Loucy (cell line): ENCODE data around the gene CHCHD6.

Experiments
- H2AFZ ChIP-seq: fragments of 200-600 bp; sonication (generic); 2 replicates; pipeline ENCODE4 v1.6.0; 2016; ENCODE audit warnings: antibody characterized with exemption, mild to moderate bottlenecking, low read length, moderate library complexity
- H3F3A ChIP-seq: fragments of 200-600 bp; 2 replicates; pipeline ENCODE4 v1.6.0; 2016; ENCODE audit warnings: antibody characterized with exemption, low read depth, mild to moderate bottlenecking
- H3K27me3 ChIP-seq: fragments of 200-600 bp; sonication (generic); 2 replicates; pipeline ENCODE4 v1.6.1; 2014; ENCODE audit warnings: low read length, mild to moderate bottlenecking; ENCODE audit not compliant: insufficient read depth, poor library complexity, severe bottlenecking
- H3K36me3 ChIP-seq: fragments of 200-600 bp; sonication (generic); 2 replicates; pipeline ENCODE4 v1.6.1; 2016; ENCODE audit warnings: low read length; ENCODE audit not compliant: insufficient read depth
- H3K4me1 ChIP-seq: fragments of 200-600 bp; sonication (generic); 2 replicates; pipeline ENCODE4 v1.5.1; 2014; ENCODE audit warnings: low read length, mild to moderate bottlenecking; ENCODE audit not compliant: insufficient read depth, poor library complexity, severe bottlenecking
- H3K4me2 ChIP-seq: fragments of 200-600 bp; sonication (generic); 2 replicates; pipeline ENCODE4 v1.6.0; 2014; ENCODE audit warnings: antibody characterized with exemption, low read length, low read depth, mild to moderate bottlenecking; ENCODE audit not compliant: poor library complexity, severe bottlenecking
- H3K4me3 ChIP-seq: fragments of 200-600 bp; sonication (generic); 2 replicates; pipeline ENCODE4 v1.5.1; 2014; ENCODE audit warnings: low read length, mild to moderate bottlenecking, mixed read lengths; ENCODE audit not compliant: poor library complexity, severe bottlenecking
- H3K79me2 ChIP-seq: fragments of 200-600 bp; sonication (generic); 2 replicates; pipeline ENCODE4 v1.6.1; 2014; ENCODE audit warnings: low read length; ENCODE audit not compliant: insufficient read depth
- H3K9ac ChIP-seq: fragments of 200-600 bp; sonication (generic); 2 replicates; pipeline ENCODE4 v1.6.0; 2014; ENCODE audit warnings: mild to moderate bottlenecking, low read depth, low read length, moderate library complexity; ENCODE audit not compliant: poor library complexity, severe bottlenecking
- H3K9me2 ChIP-seq: fragments of 200-600 bp; sonication (generic); replicated peaks from 2 replicates; pipeline ENCODE4 v1.6.1; 2016; ENCODE audit warnings: low read depth, low read length, mixed read lengths
- H3K9me3 ChIP-seq: fragments of 200-600 bp; sonication (generic); 2 replicates; pipeline ENCODE4 v1.6.1; 2014; ENCODE audit warnings: mild to moderate bottlenecking, antibody characterized with exemption, low read length, low read depth; ENCODE audit not compliant: insufficient read depth
- H4K20me1 ChIP-seq: fragments of 200-600 bp; sonication (generic); 2 replicates; pipeline ENCODE4 v1.6.0; 2014; ENCODE audit warnings: antibody characterized with exemption, low read length, mild to moderate bottlenecking; ENCODE audit not compliant: insufficient read depth, poor library complexity, severe bottlenecking
- CTCF ChIP-seq: fragments of 200-600 bp; sonication (generic); conservative IDR thresholded peaks from 2 replicates; pipeline ENCODE4 v1.5.1; 2014; ENCODE audit warnings: mild to moderate bottlenecking, antibody characterized with exemption, low read length
- EZH2phosphoT487 ChIP-seq: fragments of 200-600 bp; IDR thresholded peaks from 2 replicates; pipeline ENCODE4 v1.6.1; 2018; ENCODE audit warnings: antibody characterized with exemption, mild to moderate bottlenecking, moderate library complexity, borderline replicate concordance

The CHCHD6 gene

GRCh38 chr3:126680667-126681055 is 23.4 kb upstream of the CHCHD6 start:
- Histone ChIP-seq H3K9ac (no peak overlapping the region), H3F3A (no peaks in the 10 kb centered on the region), H3K9me2 (no peaks in the 10 kb centered on the region), H3K36me3 (no peaks in the 10 kb centered on the region), H3K4me2 (no peak overlapping the region), H3K9me3 (no peaks in the 10 kb centered on the region), H3K4me1 (peaks cover 74% of the 10 kb centered on the region), H2AFZ (no peak overlapping the region), H3K4me3 (no peak overlapping the region), H3K27me3 (no peaks in the 10 kb centered on the region), H4K20me1 (no peaks in the 10 kb centered on the region), H3K79me2 (no peaks in the 10 kb centered on the region)
- TF ChIP-seq CTCF, result no peak

GRCh38 chr3:126682009-126682408 is 22.0 kb upstream of the CHCHD6 start:
- Histone ChIP-seq H3K27me3 (no peaks in the 10 kb centered on the region), H3K9me2 (no peaks in the 10 kb centered on the region), H3K4me2 (peak overlapping the region; percentile 27), H3K4me1 (peaks cover 72% of the 10 kb centered on the region), H3K9ac (no peak overlapping the region), H4K20me1 (no peaks in the 10 kb centered on the region), H3K36me3 (no peaks in the 10 kb centered on the region), H3K9me3 (no peaks in the 10 kb centered on the region), H3K4me3 (no peak overlapping the region), H3F3A (no peaks in the 10 kb centered on the region), H2AFZ (no peak overlapping the region), H3K79me2 (no peaks in the 10 kb centered on the region)
- TF ChIP-seq EZH2phosphoT487 (no peak), CTCF (no peak)

GRCh38 chr3:126683069-126683468 is 21.0 kb upstream of the CHCHD6 start:
- Histone ChIP-seq H3K27me3 (no peaks in the 10 kb centered on the region), H3K4me3 (no peak overlapping the region), H3K9me2 (no peaks in the 10 kb centered on the region), H3K9me3 (no peaks in the 10 kb centered on the region), H3K36me3 (no peaks in the 10 kb centered on the region), H3K9ac (no peak overlapping the region), H3F3A (no peaks in the 10 kb centered on the region), H2AFZ (no peak overlapping the region), H3K4me1 (peaks cover 62% of the 10 kb centered on the region), H3K4me2 (no peak overlapping the region), H3K79me2 (no peaks in the 10 kb centered on the region), H4K20me1 (no peaks in the 10 kb centered on the region)
- TF ChIP-seq CTCF (no peak), EZH2phosphoT487 (no peak)
